GM18505 (cell line): ENCODE measurements around the gene POLR1H.

Source experiments
- ATAC-seq: cut with Tn5 transposase; IDR thresholded peaks from one replicate; pipeline ENCODE4 v1.9.1; 2021; ENCODE audit not compliant: unreplicated experiment
- POLR2A ChIP-seq: IDR thresholded peaks from 4 replicates; pipeline ENCODE4 v1.6.1; 2011; ENCODE audit warnings: borderline replicate concordance; ENCODE audit not compliant: insufficient read depth, insufficient read length; ENCODE audit errors: extremely low read depth

Gene POLR1H

GRCh38 chr6:30092852-30093543 lies 31.9 kb downstream of the POLR1H start:
- TF ChIP-seq POLR2A = no peak
- no peak for ATAC-seq

DNA sequence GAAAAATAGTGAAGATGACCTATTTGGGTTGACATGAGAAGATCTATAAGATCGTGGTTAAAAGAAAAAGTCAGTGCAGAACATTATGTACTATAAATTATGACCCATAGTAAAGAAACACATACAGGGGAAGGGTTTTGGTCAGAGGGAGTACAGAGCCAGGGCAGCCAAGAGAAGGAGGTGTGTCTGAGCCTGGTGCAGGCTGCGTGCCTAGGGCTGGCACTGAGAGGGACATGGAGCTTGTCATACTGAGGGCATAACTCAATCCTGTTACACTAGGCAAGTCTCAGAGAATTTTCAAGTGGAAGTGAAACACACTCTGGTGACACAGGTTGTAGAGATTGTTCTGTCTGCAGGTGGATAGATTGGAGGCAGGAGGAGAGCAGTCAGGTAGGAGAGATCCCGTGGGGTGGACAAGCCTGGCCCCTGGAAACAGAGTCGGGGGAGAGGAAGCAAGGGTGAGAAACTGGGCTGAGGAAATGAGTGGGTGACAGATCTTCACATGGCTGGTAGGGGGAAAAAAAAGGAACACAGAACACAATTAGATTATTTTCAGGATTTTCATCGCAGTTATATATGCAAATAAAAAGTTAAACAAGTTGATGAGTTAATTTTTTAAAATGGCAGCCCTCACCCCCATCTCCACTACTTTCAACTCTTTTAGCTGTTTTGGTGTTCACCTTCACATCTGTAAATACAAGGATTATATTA lies 33.0 kb downstream of the POLR1H start:
- no peak for ATAC-seq
- TF ChIP-seq POLR2A = no peak

DNA sequence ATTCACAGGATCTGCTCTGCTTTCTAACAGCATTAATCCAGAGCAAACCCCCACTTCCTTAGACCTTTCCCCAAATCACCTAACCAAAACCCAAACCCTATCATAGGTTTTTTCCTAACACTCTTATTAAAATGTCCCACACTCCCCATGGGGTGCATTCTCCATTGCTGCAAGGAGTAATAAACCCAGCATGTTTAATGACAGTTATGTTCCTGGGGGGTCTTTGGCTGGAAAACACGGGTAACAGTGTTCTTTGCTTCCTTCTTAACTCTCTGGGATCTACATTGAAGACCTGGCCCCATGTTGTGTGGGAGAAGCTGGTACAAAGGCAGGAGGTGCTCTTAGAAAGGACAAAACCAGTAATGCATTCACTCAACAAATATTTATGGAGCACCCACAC lies 35.8 kb downstream of the POLR1H start:
- TF ChIP-seq POLR2A = no peak
- no peak for ATAC-seq

DNA sequence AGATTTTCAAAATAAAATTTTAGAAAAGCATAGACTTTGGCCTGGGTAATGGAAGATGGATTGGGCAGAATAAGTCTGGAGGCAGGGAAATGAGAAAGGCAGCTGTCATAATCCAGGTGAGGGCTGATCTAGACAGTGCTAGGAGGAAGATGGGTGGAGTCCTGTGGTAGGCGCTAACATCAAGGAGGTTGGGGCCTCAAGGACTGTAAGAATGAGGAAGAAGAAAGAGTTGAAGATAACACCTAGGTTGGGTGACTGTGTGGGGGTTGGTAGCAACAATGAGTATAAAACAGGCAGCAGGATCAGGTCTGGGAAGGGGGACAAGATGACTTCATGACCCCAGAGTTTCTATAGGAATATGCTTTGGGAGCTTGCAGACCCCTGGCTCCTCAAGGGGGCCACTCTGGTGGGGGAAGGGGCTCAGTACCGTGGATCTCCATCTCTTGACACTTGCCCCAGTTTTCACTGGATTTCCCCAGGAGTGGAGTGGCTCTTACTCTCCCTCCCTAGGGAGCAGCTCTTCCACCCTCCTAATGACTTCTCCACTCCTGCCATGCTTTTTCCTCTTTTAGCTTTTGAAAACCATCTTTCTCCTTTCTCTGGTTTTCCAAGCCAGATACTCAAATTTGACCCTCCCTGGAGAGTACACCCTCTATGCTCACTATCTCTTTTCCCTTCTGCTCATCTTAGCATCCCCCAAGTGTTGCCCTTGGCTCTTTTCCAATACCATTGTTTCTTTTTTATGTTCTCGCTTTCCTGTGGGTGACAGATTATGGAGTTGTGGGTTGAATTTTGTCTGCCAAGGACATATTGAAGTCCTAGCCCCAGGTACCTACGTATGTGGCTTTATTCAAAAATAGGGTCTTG lies 37.1 kb downstream of the POLR1H start:
- no peak for TF ChIP-seq POLR2A
- no peak for ATAC-seq

DNA sequence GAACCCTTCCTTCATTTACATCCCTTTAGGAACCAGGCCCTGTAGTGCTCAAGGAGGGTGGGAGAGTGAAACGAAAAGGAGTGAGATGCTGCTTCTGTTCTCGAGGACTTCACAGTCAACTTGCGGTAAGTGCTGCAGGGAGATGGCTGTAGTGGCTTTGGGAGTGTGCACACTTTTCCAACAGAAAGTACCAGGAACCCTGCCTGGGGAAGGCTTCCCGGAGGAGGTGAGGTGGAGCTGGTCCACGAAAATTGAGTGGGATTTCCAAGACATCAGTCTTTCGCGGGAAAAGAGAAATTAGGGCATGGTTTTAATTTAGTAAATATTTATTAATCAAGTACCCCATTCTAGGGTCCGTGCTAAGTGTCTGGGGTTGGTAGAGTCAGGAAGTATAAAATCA lies 39.1 kb downstream of the POLR1H start:
- TF ChIP-seq POLR2A = no peak
- no peak for ATAC-seq

GRCh38 chr6:30100585-30101443 lies 39.7 kb downstream of the POLR1H start:
- no peak for TF ChIP-seq POLR2A
- no peak for ATAC-seq

DNA sequence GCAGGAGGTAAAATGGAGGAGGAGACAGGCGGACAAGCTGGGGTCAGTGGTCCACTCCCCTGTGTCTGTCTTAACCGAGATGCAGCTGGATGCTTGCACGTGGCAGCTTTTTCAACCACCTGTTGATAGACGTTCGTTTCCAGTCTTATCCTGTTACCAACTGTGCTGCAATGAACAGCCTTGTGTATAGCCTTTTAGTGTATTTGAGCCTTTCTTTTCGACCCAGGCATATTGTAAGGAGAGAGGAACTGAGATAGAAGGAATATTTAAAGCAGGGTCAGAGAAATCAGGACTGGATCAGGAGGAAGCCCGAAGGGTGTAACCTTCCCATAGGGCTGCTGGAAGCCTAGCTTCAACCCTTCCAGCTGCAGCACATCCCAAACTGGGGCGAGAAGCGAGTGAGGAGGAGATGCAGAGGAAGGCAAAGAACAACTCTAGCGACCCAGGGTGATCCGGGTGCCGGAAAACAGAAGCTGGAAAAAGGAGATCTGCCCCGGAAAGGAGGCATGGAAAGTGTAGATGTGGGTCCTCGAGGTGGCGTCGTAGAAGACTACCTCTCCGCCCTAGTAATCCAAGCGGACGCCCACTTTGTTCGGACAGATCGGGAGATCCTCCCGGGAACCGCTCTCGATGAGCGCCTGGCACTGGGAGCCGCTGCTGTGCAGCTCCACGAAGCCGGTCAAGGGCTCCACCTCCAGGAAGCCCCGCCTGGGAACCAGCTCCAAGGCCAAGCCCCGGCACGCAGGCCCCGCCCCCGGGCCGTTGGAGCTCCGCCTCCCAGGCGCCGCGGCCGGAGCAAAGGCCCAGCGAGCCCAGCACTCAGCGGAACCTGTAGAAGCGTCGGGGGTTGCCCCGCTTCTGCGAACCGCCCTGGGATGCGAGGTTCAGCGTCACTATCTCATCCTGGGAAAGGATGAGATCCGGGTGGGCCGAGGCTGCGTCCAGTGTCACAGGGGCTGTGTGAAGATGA lies 40.7 kb downstream of the POLR1H start:
- no peak for ATAC-seq
- TF ChIP-seq POLR2A = no peak

GRCh38 chr6:30102414-30102969 lies 41.4 kb downstream of the POLR1H start:
- no peak for ATAC-seq
- TF ChIP-seq POLR2A = no peak

DNA sequence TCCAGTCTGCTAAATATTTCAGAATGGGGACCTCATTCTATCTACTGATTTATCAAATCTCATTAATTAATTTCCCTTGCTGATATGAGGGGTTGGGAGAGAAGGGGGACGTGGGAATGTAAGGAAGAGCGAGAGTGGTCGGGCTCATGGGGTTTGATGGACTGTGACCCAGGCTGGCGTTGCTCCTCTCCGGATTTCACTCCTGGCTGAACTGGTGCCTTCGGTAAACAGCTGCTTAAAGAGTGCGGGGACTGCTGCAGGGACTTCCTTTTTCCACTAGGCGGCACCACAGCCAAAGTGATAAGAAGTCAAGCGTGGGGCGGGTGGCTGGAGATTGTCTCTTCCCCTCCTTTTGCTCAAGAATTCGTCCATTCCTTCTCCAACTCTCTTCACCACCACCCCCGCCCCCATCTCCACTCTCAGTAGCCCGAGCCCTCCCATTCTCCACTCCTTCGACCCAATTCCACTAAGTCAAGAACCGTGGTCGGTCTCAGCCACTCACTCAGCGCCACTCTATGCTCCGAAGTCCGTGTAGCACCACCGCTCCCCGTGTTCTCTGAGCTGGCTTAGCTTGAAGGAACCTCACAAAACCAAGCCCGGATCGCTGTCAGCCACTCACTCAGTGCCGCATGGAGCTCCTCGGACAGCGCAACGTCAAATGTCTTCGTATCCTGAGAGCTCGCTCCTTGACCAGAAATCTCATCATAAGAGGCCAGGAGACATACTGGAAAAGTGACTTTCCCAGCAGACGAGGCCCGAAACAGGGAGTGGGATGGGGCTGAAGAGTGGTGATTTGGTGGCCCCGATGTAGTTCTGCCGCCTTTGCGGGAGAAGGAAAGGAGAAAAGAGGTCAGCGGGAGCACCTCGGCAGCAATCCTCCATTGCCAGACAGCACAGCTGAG lies 42.2 kb downstream of the POLR1H start:
- TF ChIP-seq POLR2A = no peak
- no peak for ATAC-seq

GRCh38 chr6:30103872-30104179 lies 42.8 kb downstream of the POLR1H start:
- TF ChIP-seq POLR2A = no peak
- no peak for ATAC-seq

DNA sequence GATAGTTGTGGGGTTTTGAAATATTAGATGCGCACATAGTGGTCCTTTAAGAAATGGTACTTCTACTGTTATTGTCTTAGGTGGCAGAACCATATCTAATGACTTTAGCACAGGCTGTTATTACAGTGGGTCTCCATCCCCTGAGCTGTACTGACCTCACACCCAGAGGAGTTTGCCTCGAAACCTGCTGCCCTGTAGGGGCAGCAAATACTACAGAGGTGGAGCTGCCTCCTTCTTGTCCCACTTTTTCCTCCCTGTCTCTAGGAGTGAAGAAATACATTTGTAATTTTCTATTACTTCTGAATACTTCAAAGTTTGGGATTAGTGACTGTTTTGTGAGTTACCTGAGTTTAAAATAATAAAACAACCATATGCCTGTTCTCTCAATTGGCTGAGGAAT lies 43.6 kb downstream of the POLR1H start:
- no peak for TF ChIP-seq POLR2A

More for the DNA sequence above, 43.6 kb downstream of the POLR1H start:
- ATAC-seq = no peak
